ENCODE results near the gene FOXJ3. TPM values are rescaled to one million over a fixed set of nuclear protein-coding genes. Genes with fewer than 3 reads are reported as not detected.

FOXJ3 gene
- total RNA-seq: 10 to 100 TPM; 52.6 to 82.7 (median 57.7) TPM

GRCh38 chr1:42335050-42335808 is at the start of gene FOXJ3:
TSS of gene FOXJ3 (minus strand) at chr1:42335235. CDS start at chr1:42311093, 24,142 bp downstream.
- intact Hi-C loops (cut with DNase I; ENCODE audit: low total_unique reads): loop anchor here (5.0 kb wide), 1 partner anchor 1642 kb away; the partner anchor contains the start of gene B4GALT2
- Histone ChIP-seq H3K36me3 (no peaks in the 10 kb centered on the region), H3K27ac (peak within 1 kb of the TSS; percentile 97 to 99), H3K4me3 (peak within 1 kb of the TSS; percentile 96 to 98 (median 97)), H3K4me1 (no peaks in the 10 kb centered on the region), H3K27me3 (no peaks in the 10 kb centered on the region), H3K9me3 (no peaks in the 10 kb centered on the region)
- peak; percentile 83 to 89 for DNase-seq (ENCODE audit: low spot score in 2 of 2)
- TF ChIP-seq POLR2A (IDR thresholded peaks at IDR 0.05): peak; percentile 57
- peak in 1 of 3 donors; percentile 19 for TF ChIP-seq CTCF (IDR thresholded peaks at IDR 0.05)
- peak; percentile 91 to 95 (median 92) for TF ChIP-seq POLR2AphosphoS5 (IDR thresholded peaks at IDR 0.05)

GRCh38 chr1:42381280-42381673 is 46.2 kb upstream of the FOXJ3 start:
- TF ChIP-seq POLR2AphosphoS5 (IDR thresholded peaks at IDR 0.05) (no peak), POLR2A (IDR thresholded peaks at IDR 0.05) (no peak), CTCF (IDR thresholded peaks at IDR 0.05) (no peak)
- no peaks in the 10 kb centered on the region for H3K36me3 ChIP-seq
- peaks cover 0 to 11% of the 10 kb centered on the region in 2 donors for H3K27me3 ChIP-seq
- peak overlapping the region; percentile 48 to 75 (median 66) for H3K4me3 ChIP-seq
- intact Hi-C loops (cut with DNase I; ENCODE audit: low total_unique reads): no loop called here
- no peak overlapping the region for H3K27ac ChIP-seq
- DNase-seq (ENCODE audit: low spot score in 2 of 2): no peak
- H3K9me3 ChIP-seq: no peaks in the 10 kb centered on the region
- peaks cover 0 to 5% of the 10 kb centered on the region in 2 donors for H3K4me1 ChIP-seq

- peak in 1 of 2 donors; percentile 27 for DNase-seq (ENCODE audit: low spot score in 2 of 2)
- H3K9me3 ChIP-seq: no peaks in the 10 kb centered on the region
- no peaks in the 10 kb centered on the region for H3K36me3 ChIP-seq
- peaks cover 0 to 5% of the 10 kb centered on the region in 2 donors for H3K4me1 ChIP-seq
- intact Hi-C loops (cut with DNase I; ENCODE audit: low total_unique reads): loop anchor here (1.0 kb wide), 1 partner anchor 27 kb away; no protein-coding TSS in a partner anchor
- H3K27ac ChIP-seq: no peak within 1 kb of the TSS
- no peak for TF ChIP-seq POLR2AphosphoS5 (IDR thresholded peaks at IDR 0.05)
- no peak for TF ChIP-seq POLR2A (IDR thresholded peaks at IDR 0.05)
- no peak for TF ChIP-seq CTCF (IDR thresholded peaks at IDR 0.05)
- H3K27me3 ChIP-seq: peaks cover 0 to 11% of the 10 kb centered on the region in 2 donors
- H3K4me3 ChIP-seq: peak within 1 kb of the TSS; percentile 48 to 75 (median 66)
Observed at GRCh38 chr1:42380586-42381279, 45.7 kb upstream of the FOXJ3 start, which contains the start of gene RIMKLA. TSS of gene RIMKLA (plus strand) at chr1:42380792. CDS start at chr1:42380935, 143 bp downstream.

- Histone ChIP-seq H3K36me3 (no peaks in the 10 kb centered on the region), H3K27me3 (peaks cover 0 to 11% of the 10 kb centered on the region in 2 donors), H3K27ac (no peak overlapping the region), H3K4me3 (peak overlapping the region; percentile 48 to 75 (median 66)), H3K9me3 (no peaks in the 10 kb centered on the region), H3K4me1 (peaks cover 0 to 5% of the 10 kb centered on the region in 2 donors)
- no peak for DNase-seq (ENCODE audit: low spot score in 2 of 2)
- TF ChIP-seq POLR2A (IDR thresholded peaks at IDR 0.05) (no peak), POLR2AphosphoS5 (IDR thresholded peaks at IDR 0.05) (no peak), CTCF (IDR thresholded peaks at IDR 0.05) (no peak)
- intact Hi-C loops (cut with DNase I; ENCODE audit: low total_unique reads): loop anchor here (1.0 kb wide), 1 partner anchor 27 kb away; no protein-coding TSS in a partner anchor
Observed at GRCh38 chr1:42379794-42380585, 45.0 kb upstream of the FOXJ3 start.

Data from breast epithelium (tissue), 4 donors.